Measurements from ENCODE around the gene MSANTD1.

GRCh38 chr4:3231471-3231870, 17.5 kb upstream of the MSANTD1 start:
- TF ChIP-seq CREM (IDR thresholded peaks at IDR 0.05; ENCODE audit: low read depth) (no peak), TAF1 (IDR thresholded peaks at IDR 0.05; ENCODE audit: borderline replicate concordance, low read depth, low read length) (no peak)
